Lung (tissue), 12 donors: ENCODE data around the gene SPACA4. TPM values are rescaled to one million over a fixed set of nuclear protein-coding genes. Genes with fewer than 3 reads are reported as not detected.

Experiments used
- ATAC-seq: fragments of 200-7000 bp; cut with Tn5 transposase; one replicate; pipeline ENCODE4 v1.9.1; 2020; ENCODE audit warnings: moderate number of reproducible peaks; ENCODE audit not compliant: insufficient read depth, low FRiP score
- DNase-seq, 3 donors: peaks; one replicate each; pipeline ENCODE4 v3.0.0-alpha.2; 2013 to 2017
- H3K27ac ChIP-seq, 2 donors: one replicate each; pipeline ENCODE4 v1.5.1; 2013; ENCODE audit warnings: mild to moderate bottlenecking in 2 of 2, moderate library complexity in 2 of 2, control low read depth in 1 of 2, inconsistent platforms in 1 of 2, low read depth in 1 of 2, low read length in 1 of 2
- H3K27me3 ChIP-seq, 3 donors: one replicate each; pipeline ENCODE4 v1.5.1; 2013; ENCODE audit warnings: low read length in 2 of 3; ENCODE audit not compliant: control insufficient read depth in 3 of 3, insufficient read depth in 3 of 3
- H3K36me3 ChIP-seq, 4 donors: one replicate each; pipeline ENCODE4 v1.5.1; 2013; ENCODE audit warnings: low read length in 4 of 4, mild to moderate bottlenecking in 1 of 4, moderate library complexity in 1 of 4; ENCODE audit not compliant: control insufficient read depth in 4 of 4, insufficient read depth in 4 of 4
- H3K4me1 ChIP-seq, 5 donors: one replicate each; pipeline ENCODE4 v1.5.1; 2013; ENCODE audit warnings: low read length in 5 of 5, mild to moderate bottlenecking in 2 of 5, moderate library complexity in 1 of 5; ENCODE audit not compliant: control insufficient read depth in 5 of 5, insufficient read depth in 5 of 5
- H3K4me3 ChIP-seq: one replicate; pipeline ENCODE4 v1.5.1; 2013; ENCODE audit warnings: mild to moderate bottlenecking, control low read depth, moderate library complexity
- H3K9ac ChIP-seq, 2 donors: one replicate each; pipeline ENCODE4 v1.5.1; 2013; ENCODE audit warnings: low read length in 2 of 2, control low read depth in 1 of 2; ENCODE audit not compliant: insufficient read depth in 1 of 2
- H3K9me3 ChIP-seq, 4 donors: one replicate each; pipeline ENCODE4 v1.5.1; 2013; ENCODE audit warnings: low read length in 3 of 4, mild to moderate bottlenecking in 1 of 4, moderate library complexity in 1 of 4; ENCODE audit not compliant: control insufficient read depth in 4 of 4, insufficient read depth in 3 of 4
- WGBS, 2 donors: extraction: QIAGEN DNeasy Blood & Tissue Kit; methylation state at CpG; one replicate each; pipeline ENCODE4 v1.1.7; 2013; 5-methylcytosine and 5-hydroxymethylcytosine counted together
- polyA plus RNA-seq, 2 donors: library from polyadenylated mRNA; stranded (reverse); fragments of 200-250 nt; gene quantifications; one replicate each; pipeline ENCODE4 v1.2.1, GENCODE V29; 2013
- total RNA-seq, 2 donors: library from RNA; depleted of rRNA in 1 of 2; stranded (reverse); fragments of >200 nt in 1 of 2; gene quantifications; one replicate each; pipeline ENCODE4 v1.2.1, GENCODE V29; 2014 to 2021
- TF ChIP-seq, protein P1 (sequence below): IDR thresholded peaks from 2 replicates; pipeline ENCODE4 v1.5.1; 2012; ENCODE audit warnings: mild to moderate bottlenecking; ENCODE audit errors: control extremely low read depth, extremely low read depth
- donor health status: control.
- donor health status: control.
- donor health status: Bipolar disorder and iron deficiency.
- donor health status: healthy.
- donor health status: DM: yes; HTN: yes; CAD: no.

Gene SPACA4
- total and polyA plus RNA-seq, 4 donors = 0.03 to 0.16 TPM; not detected in 2

DNA sequence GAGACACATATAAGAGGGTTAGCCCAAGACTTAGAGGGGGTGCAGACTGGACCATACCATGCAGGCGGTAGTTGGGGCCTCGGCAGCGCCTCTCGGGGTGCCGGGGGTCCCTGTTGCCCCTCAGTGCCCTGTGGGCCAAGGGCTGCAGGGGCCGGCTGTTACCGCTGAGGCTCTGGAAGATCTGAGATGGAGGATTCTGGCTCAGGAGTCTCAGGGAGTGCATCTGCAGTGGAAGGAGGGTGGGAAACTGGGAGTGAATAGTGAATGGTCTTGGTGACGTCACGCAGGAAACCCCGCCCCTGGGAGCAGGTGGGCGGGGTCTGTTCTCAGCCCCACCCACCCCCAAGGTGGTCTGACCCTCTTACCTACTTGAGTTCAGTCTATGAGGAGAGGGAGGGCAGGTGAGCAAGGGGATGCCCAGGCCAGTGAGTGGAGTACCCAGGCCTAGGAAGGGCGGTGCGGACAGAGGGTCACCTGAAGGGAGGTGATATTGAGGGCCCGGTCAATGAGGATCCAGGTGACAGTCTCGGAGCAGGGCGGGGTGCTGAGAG is 32.4 kb downstream of the SPACA4 start:
- H3K9ac ChIP-seq = no peak overlapping the region
- ATAC-seq = no peak

DNA sequence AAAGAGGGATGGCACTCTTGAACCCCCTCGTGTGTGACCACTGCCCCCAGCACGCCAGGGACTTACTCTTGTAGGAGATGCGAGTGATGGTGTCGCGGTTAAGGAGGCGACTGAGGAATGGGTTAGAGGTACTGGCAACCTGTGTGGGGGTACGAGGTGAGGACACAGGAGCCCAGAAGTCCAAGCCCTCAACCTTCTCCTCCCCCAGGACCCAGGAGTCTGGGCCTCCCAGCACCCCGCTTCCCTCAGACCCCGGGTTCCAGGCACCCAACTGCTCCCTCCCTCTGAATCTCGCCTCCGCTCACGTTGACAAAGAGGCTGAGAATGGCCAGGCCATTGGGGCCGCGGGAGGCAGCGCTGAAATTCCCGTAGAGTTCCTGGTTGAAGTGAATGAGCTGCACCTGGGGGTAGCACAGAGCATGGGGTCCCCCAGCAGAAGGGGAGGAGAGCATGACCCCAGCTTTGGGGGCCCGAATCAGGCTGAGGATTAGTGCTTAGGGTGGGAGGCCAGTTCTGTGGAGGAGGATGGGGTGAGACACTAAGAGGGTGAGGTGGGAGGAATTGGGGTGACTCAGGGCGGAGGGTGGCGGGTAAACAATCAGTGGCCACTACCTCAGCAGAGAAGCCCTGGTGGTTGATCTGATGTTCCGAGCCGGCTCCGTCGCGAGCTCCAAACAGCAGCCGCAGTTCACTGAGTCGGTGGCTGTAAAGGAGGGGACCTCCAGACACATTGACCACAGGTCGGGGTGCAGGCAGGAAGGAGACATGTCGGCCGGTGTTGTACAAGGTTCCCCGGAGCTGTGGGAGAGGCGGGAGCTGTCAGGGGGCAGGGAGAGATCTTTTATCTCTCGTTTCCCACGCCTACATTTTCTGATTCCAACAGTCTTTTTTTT is 33.2 kb downstream of the SPACA4 start:
- 73 to 81% methylated on average over 33 of the region's 33 CpGs for WGBS, 2 donors
- Histone ChIP-seq H3K27me3 (peaks cover 0 to 9% (median 0%) of the 10 kb centered on the region in 3 donors), H3K27ac (no peak overlapping the region), H3K9me3 (no peaks in the 10 kb centered on the region), H3K4me1 (peaks cover 0 to 30% (median 7%) of the 10 kb centered on the region in 5 donors), H3K9ac (no peak overlapping the region), H3K4me3 (no peak overlapping the region), H3K36me3 (no peaks in the 10 kb centered on the region)
- TF ChIP-seq, protein P1, sequence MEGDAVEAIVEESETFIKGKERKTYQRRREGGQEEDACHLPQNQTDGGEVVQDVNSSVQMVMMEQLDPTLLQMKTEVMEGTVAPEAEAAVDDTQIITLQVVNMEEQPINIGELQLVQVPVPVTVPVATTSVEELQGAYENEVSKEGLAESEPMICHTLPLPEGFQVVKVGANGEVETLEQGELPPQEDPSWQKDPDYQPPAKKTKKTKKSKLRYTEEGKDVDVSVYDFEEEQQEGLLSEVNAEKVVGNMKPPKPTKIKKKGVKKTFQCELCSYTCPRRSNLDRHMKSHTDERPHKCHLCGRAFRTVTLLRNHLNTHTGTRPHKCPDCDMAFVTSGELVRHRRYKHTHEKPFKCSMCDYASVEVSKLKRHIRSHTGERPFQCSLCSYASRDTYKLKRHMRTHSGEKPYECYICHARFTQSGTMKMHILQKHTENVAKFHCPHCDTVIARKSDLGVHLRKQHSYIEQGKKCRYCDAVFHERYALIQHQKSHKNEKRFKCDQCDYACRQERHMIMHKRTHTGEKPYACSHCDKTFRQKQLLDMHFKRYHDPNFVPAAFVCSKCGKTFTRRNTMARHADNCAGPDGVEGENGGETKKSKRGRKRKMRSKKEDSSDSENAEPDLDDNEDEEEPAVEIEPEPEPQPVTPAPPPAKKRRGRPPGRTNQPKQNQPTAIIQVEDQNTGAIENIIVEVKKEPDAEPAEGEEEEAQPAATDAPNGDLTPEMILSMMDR = no peak
- no peak for DNase-seq
- no peak for ATAC-seq

More for the DNA sequence above, 32.4 kb downstream of the SPACA4 start:
- WGBS, 2 donors = 80 to 83% methylated on average over 16 of the region's 16 CpGs
- H3K4me3 ChIP-seq = no peak overlapping the region
- H3K9me3 ChIP-seq = no peaks in the 10 kb centered on the region
- no peak for DNase-seq
- TF ChIP-seq, protein P1 = no peak
- H3K27ac ChIP-seq = peak overlapping the region in 1 of 2 donors; percentile 93
- H3K36me3 ChIP-seq = no peaks in the 10 kb centered on the region
- peaks cover 0 to 32% (median 9%) of the 10 kb centered on the region in 5 donors for H3K4me1 ChIP-seq
- H3K27me3 ChIP-seq = peaks cover 0 to 9% (median 0%) of the 10 kb centered on the region in 3 donors

DNA sequence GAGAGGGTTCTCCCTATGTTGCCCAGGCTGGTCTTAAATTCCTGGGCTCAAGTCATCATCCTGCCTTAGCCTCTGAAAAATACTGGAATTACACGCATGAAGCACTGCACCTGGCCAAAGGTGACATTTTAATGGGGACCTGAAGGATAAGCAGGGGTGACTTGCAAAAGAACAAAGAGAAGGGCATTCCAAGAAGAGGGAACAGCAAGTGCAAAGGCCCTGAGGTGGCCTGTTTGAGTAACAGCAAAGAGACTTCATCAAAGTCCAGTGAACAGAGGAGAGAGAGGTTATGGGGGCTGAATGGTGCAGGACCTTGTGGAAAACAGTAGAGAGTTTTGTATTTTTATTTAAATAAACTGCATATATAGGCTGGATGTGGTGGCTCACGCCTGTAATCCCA is 35.3 kb downstream of the SPACA4 start:
- no peak overlapping the region for H3K9ac ChIP-seq
- H3K27me3 ChIP-seq = peaks cover 0 to 9% (median 0%) of the 10 kb centered on the region in 3 donors
- DNase-seq = no peak
- 94 to 96% methylated on average over 2 of the region's 2 CpGs for whole genome bisulfite sequencing, 2 donors
- H3K27ac ChIP-seq = no peak overlapping the region
- TF ChIP-seq, protein P1 = no peak
- no peaks in the 10 kb centered on the region for H3K9me3 ChIP-seq
- peaks cover 0 to 27% (median 5%) of the 10 kb centered on the region in 5 donors for H3K4me1 ChIP-seq
- no peak overlapping the region for H3K4me3 ChIP-seq
- no peak for ATAC-seq
- H3K36me3 ChIP-seq = no peaks in the 10 kb centered on the region
